HL-60 (cell line): ENCODE results near the gene FHIT.

Experiments used
- DNase-seq, 2 experiments: peaks; one replicate each; pipeline ENCODE4 v3.0.0-alpha.2; 2010 to 2020; ENCODE audit warnings: low read depth in 1 of 2, low spot score in 1 of 2
- H3K27ac ChIP-seq: fragments of 250-450 bp; sonication (Bioruptor Pico); replicated peaks from 2 replicates; pipeline ENCODE4 v1.5.1; 2020; ENCODE audit warnings: mild to moderate bottlenecking, moderate library complexity
- H3K27me3 ChIP-seq: fragments of 250-450 bp; sonication (Bioruptor Pico); 2 replicates; pipeline ENCODE4 v1.5.1; 2021; ENCODE audit warnings: mild to moderate bottlenecking, moderate library complexity; ENCODE audit not compliant: insufficient read depth, poor library complexity, severe bottlenecking
- H3K4me3 ChIP-seq: replicated peaks from 2 replicates; pipeline ENCODE4 v1.5.1; 2011; ENCODE audit warnings: mild to moderate bottlenecking, control low read depth, low read length; ENCODE audit not compliant: insufficient read depth
- CTCF ChIP-seq: IDR thresholded peaks from one replicate; pipeline ENCODE4 v1.5.1; 2011; ENCODE audit warnings: low read length, control low read depth, inconsistent platforms; ENCODE audit not compliant: insufficient read depth
- GABPA ChIP-seq: IDR thresholded peaks from 2 replicates; pipeline ENCODE4 v1.6.1; 2012; ENCODE audit warnings: low read depth
- POLR2AphosphoS5 ChIP-seq: IDR thresholded peaks from 2 replicates; pipeline ENCODE4 v1.6.1; 2012; ENCODE audit warnings: low read depth
- REST ChIP-seq: IDR thresholded peaks from 2 replicates; pipeline ENCODE4 v1.6.1; 2012; ENCODE audit warnings: low read depth; ENCODE audit not compliant: insufficient replicate concordance
- SPI1 ChIP-seq: IDR thresholded peaks from 2 replicates; pipeline ENCODE4 v1.6.1; 2012; ENCODE audit warnings: low read depth, mild to moderate bottlenecking, borderline replicate concordance

Gene FHIT

GRCh38 chr3:60512506-60512905 is 738.7 kb downstream of the FHIT start:
- no peak for DNase-seq
- Histone ChIP-seq H3K4me3 (no peak overlapping the region), H3K27ac (no peak overlapping the region), H3K27me3 (no peaks in the 10 kb centered on the region)
- no peak for TF ChIP-seq SPI1
- no peak for TF ChIP-seq CTCF
- no peak for TF ChIP-seq REST
- TF ChIP-seq POLR2AphosphoS5, result no peak
- TF ChIP-seq GABPA, result no peak

GRCh38 chr3:60509471-60509870 is 741.8 kb downstream of the FHIT start:
- Histone ChIP-seq H3K4me3 (no peak overlapping the region), H3K27ac (no peak overlapping the region), H3K27me3 (no peaks in the 10 kb centered on the region)
- TF ChIP-seq POLR2AphosphoS5 (no peak), GABPA (no peak), CTCF (no peak), REST (no peak), SPI1 (no peak)
- no peak for DNase-seq

- Histone ChIP-seq H3K27me3 (no peaks in the 10 kb centered on the region), H3K4me3 (no peak overlapping the region), H3K27ac (no peak overlapping the region)
- DNase-seq, result no peak
- TF ChIP-seq CTCF (no peak), POLR2AphosphoS5 (no peak), GABPA (no peak), REST (no peak), SPI1 (no peak)
Observed at GRCh38 chr3:60504827-60505457, 746.3 kb downstream of the FHIT start.
